Measurements from ENCODE around the gene PI4KB.

PI4KB gene

DNA sequence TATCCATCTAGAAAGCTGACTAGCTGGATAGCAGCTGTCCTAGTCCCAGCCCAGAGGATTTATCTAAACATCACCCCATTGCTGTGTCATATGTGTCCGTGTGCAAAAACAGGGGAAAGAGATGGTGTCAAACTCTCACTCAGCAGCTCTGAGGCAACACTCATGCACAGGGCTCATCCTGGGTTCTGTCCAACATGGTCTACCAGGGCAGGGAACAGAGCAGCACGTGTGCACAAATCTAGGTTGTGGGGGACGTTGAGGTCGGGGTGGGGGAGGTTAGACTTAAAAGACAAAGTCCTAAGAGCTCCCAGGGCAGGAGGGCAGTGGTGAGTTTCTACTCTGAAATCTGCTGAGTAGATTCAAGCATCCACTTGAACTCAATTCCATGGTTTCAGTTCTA lies 16.2 kb downstream of the PI4KB start:
- no peak for DNase-seq

DNA sequence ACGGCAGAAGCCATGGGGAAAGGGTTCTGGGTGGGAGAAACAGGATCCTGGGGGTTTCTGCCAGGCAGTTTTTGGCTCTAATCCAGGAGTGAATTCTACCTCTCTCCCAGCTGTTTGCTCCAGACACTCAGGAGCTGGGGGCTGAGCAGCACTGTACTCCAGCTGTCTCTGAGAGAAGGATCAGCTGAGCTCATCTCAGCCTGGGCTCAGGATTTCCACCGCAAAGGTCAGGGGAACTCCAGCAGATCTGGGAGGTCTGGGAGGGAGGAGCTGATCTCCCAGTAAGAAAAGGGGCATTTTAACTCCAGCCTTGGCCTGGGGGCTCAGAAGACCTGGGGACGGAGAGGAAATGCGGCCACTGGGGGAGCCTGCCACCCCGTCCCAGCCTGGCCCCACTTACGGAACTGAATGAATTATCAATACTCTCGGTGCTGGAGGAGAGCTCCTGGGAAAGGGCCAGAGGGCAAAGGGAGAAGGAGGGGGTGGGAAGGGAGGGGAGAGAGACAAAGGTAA lies 17.3 kb downstream of the PI4KB start:
- DNase-seq = no peak

DNA sequence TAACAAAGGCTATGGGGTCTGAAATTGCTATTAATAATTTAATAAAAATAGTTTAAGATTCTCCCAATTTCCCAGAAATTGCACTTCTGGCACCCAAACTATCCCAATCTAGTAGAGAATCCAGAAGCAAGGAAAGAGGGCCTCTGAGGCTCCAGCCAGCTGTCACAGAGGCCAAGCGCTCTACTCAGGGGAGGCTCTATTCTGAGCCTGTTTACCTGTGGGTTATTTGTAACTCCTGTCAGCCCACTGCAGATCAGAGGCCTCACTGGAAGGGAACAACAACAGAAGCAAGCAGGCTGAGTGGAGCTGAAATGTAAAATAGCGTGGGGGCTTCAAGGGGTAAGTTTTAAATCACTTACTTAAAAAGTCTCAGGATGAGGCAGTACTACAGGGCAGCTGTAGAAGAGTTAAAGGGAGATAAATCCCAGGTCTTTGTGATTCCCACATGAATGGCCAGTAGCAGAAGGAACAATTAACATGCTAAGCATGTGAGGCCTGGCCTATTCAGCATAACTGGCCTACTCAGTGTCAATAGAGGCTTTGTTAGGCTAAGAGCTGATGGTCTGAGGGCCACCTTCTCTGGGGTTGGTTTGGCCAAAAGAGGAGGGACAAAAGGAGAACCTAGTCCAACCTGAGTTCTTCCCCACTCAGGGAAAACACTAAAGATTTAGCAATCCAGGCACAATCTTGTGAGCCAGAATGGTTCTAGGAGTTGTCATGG lies 32.3 kb downstream of the PI4KB start:
- DNase-seq = no peak

DNA sequence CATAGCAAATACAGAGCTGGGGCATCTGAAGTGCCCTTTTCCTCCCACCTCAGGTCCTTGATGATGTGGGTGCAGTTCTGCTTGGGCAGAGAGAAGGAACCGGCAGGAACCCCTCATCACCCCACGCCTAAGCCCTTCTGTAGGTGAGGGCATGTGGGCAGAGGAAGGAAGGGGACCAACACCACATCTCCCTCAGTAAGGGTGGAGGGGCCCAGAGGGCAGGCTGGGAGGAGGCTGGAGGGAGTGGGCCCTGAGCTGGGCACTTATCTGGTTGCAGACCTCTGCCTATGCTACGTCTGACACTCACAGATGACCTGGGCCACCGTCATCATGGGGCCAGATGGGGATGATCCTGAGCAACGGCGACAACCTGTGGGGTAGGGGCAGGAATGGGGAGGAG lies 34.1 kb downstream of the PI4KB start:
- DNase-seq = no peak

DNA sequence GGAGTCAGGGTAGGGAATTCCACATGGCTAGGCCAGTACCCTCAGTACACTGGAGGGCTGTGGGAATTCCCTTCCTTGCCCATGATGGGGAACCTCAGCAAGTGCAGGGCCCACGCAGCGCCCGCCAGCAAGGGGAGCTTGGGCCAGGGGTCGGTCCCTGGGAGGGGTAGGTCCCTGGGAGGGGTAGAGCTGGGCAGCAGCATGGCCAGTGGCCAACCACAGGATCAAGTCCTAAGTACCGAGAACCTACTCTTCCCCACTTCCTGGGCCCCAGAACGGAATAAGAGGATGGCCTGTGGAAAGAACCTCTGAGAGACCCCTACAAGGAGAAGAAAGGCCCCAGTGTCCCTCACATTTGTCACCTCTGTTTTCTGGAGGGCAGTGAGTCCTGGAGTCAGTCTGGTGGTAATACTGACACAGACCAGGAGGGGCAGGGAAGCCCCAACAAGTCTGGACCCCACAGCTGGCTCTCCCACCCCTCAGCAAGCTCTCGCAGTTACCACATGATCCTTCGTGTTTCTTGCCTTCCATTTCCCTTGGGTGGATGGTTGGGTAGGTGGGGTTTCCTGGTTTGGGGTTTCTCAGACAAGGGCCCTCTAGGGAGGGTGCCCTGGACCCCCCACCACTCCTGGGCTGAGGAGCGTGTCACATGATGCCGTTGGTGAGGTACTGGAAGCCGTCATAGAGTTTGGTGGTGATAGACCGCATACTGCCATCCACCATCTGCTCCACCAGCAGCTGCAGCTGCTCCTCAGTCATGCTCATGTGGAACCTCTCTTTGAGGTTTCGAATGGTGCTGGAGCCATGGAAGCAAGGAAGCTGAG lies 34.8 kb downstream of the PI4KB start:
- DNase-seq = no peak

DNA sequence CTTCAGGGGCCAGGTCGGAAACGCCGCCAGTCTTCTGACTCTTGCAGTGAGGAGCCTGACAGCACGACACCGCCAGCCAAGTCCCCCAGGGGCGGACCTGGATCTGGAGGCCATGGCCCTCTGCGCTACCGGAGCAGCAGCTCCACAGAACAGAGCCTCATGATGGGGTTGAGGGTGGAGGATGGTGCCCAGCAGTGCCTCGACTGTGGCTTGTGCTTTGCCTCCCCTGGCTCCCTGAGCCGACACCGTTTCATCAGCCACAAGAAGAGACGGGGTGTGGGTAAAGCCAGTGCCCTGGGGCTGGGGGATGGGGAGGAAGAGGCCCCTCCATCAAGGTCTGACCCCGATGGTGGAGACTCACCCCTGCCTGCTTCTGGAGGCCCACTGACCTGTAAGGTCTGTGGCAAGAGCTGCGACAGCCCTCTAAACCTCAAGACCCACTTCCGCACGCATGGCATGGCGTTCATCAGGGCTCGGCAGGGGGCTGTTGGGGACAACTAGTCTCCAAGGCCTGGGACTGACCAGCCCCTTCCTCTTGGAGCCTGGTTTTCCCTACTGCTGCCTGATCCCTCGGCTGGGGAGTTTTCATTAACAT lies 36.4 kb downstream of the PI4KB start:
- DNase-seq = no peak

DNA sequence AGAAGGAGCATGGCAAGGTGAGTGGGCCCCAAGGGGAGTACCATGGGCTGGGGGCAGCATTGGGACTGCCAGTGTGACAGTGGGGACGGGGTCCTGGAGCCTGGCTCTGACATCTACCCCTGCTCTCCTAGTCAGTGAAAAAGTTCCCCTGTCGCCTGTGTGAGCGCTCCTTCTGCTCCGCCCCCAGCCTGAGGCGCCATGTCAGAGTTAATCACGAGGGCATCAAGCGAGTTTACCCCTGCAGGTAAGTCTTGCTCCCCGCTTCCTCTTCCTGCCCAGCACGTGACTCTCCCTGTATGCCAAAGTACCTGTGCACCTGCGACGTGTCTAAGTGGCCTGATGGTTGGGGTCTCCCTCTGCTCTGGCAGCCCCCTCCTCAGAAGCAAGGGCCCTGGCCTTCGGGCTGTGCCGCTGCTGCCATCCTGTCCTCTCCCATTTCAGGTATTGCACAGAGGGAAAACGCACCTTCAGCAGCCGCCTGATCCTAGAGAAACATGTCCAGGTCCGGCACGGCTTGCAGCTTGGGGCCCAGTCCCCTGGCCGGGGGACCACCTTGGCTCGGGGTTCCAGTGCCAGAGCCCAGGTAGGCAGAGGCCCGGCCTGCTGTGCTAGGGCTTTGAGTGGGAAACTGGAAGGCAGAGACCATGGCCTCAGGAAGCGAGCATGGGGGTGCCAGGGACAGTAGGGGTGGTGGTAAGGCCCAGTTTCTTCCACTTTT lies 37.1 kb downstream of the PI4KB start:
- DNase-seq = no peak

DNA sequence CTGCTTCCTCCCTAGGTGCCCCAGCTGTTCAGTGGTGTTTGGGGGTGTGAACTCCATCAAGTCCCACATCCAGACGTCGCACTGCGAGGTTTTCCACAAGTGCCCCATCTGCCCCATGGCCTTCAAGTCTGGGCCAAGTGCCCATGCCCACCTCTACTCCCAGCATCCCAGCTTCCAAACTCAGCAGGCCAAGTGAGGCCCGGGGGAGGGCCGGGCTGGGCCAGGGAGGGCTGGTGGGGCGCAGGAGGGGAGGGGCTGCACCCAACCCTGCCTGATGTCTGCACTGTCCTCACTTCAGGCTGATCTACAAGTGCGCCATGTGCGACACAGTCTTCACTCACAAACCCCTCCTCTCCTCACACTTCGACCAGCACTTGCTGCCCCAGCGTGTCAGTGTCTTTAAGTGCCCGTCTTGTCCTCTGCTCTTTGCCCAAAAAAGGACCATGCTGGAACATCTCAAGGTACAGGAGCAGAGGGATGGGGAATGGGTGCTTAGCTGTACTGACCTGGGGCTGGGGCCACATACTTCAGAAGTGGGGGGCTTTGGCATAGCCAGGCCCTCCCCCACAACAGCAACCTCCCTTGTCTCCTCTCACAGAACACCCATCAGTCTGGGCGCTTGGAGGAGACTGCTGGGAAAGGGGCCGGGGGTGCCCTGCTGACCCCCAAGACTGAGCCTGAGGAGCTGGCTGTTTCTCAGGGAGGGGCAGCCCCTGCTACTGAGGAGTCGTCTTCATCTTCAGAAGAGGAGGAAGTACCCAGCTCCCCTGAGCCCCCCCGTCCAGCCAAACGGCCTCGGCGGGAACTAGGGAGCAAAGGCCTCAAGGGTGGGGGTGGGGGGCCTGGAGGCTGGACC lies 37.9 kb downstream of the PI4KB start:
- no peak for DNase-seq

DNA sequence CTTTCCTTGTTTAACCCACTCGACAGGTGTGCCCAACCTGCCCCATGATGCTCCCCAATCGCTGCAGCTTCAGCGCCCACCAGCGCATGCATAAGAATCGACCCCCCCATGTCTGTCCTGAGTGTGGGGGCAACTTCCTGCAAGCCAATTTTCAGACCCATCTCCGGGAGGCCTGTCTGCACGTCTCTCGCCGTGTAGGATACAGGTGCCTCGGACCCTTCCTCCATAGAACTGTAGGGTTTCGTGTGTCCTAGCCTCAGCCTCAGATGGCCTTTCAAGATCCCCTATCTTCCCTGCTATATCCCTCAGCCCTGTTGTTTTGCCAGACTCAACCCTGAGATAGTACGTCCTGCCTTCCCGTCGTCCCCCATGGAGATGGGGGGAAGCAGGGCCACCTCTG lies 38.7 kb downstream of the PI4KB start:
- no peak for DNase-seq

DNA sequence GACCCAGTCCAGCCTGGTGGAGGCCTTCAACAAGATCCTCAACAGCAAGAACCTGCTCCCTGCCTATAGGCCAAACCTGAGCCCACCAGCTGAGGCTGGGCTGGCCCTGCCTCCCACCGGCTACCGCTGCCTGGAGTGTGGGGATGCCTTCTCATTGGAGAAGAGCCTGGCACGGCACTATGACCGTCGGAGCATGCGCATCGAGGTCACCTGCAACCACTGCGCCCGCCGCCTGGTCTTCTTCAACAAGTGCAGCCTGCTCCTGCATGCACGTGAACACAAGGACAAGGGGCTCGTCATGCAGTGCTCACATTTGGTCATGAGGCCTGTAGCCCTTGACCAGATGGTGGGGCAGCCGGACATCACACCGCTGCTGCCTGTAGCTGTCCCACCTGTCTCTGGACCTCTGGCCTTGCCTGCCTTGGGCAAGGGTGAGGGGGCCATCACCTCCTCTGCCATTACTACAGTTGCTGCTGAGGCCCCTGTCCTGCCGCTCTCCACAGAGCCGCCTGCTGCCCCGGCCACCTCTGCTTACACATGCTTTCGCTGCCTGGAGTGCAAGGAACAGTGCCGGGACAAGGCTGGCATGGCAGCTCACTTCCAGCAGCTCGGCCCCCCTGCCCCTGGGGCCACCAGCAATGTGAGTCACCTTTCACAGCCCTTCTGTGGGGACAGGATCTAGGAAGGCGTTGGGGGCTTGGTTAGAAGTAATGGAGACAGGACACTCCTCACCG lies 39.3 kb downstream of the PI4KB start:
- DNase-seq = no peak

DNA sequence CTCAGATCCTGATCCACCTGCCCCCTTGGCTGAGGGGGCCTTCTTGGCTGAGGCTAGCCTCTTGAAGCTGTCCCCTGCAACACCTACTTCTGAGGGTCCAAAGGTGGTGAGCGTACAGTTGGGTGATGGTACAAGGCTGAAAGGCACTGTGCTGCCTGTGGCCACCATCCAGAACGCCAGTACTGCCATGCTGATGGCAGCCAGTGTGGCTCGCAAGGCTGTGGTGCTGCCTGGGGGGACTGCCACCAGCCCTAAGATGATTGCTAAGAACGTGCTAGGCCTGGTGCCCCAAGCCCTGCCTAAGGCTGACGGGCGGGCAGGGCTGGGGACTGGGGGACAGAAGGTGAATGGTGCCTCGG lies 39.9 kb downstream of the PI4KB start:
- DNase-seq = no peak

DNA sequence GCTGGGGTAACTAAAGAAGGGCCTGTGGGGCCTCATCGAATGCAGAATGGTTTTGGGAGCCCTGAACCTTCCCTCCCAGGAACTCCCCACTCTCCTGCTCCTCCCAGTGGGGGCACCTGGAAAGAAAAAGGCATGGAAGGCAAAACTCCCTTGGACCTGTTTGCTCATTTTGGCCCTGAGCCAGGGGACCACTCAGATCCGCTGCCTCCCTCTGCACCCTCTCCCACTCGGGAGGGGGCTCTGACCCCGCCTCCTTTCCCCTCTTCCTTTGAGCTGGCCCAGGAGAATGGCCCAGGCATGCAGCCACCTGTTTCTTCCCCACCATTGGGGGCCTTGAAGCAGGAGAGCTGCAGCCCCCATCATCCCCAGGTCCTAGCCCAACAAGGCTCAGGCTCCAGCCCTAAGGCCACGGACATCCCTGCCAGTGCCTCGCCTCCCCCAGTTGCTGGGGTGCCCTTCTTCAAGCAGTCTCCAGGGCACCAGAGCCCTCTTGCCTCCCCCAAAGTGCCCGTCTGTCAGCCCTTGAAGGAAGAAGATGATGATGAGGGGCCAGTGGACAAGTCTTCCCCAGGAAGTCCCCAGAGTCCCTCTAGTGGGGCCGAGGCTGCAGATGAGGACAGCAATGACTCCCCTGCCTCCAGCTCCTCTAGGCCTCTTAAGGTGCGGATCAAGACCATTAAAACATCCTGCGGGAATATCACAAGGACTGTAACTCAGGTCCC lies 40.4 kb downstream of the PI4KB start:
- DNase-seq = no peak

DNA sequence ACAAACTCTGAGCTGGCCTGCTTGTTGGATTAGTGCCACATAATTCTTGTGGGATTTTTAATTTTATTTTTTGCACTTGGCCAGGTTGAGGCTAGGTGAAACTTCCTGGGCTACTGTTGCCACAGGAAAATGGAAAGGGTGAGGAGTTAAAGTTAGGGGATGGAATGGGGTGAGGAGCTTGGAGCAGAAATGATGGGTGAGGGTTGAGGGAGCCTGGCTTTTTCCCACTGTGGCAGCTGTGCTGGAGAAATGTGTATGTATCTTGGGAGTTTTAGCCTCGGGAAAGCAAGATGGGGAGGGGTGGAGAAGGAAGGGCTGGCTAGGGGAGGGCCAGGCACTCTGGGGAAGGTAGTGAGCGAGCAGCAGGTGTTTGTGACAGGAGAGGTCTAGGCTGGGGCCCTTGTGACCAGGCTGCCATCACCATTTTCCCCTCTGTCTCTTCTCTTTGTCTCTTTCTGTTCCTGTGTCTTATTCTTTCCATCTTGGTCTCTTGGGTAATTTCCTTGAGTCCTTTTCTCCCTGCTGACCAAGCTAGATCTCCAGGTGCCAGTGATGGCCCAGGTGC lies 43.1 kb downstream of the PI4KB start:
- no peak for DNase-seq

DNA sequence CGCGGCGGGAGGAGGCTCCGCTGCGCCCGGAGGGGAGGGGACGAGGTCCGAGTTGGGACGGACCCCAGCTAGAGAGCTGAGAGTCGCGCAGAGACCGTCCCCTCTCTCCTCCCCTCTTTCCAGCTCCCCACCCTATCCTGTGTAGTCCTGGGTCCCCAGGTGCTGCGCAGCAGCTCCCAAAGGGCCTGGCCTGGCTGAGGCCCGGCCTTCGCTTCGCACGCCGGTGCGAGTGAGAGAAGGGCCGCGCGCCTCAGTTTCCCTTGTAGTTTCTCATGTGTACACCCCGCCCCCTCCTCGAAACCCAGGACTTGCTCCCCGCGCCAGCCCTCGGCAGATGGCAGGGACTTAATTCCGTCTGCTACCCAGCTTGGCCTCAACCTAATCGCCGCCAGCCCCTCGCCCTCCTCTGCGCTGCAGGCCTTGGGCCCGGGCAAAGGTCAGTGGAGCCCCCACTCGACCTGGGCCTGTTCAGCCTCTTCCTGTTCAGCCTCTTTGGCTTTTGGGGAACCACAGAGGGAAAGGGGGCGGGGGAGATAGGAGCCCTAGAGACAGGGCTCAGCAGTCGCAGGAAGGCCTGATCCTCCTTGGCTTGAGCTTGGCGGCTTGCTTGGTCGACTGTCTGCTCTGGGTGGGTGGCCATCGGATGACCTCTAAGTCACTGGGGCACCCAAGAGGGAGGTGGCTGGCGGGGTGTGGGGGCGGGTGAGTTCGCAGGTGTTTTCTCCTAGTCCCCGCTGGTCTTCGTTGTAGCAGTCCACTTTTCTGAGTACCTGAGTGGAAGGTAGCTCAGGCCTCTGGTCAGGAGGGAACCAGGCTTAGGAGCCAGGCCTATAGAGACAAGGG lies 44.1 kb downstream of the PI4KB start:
- DNase-seq = peak; percentile 29

DNA sequence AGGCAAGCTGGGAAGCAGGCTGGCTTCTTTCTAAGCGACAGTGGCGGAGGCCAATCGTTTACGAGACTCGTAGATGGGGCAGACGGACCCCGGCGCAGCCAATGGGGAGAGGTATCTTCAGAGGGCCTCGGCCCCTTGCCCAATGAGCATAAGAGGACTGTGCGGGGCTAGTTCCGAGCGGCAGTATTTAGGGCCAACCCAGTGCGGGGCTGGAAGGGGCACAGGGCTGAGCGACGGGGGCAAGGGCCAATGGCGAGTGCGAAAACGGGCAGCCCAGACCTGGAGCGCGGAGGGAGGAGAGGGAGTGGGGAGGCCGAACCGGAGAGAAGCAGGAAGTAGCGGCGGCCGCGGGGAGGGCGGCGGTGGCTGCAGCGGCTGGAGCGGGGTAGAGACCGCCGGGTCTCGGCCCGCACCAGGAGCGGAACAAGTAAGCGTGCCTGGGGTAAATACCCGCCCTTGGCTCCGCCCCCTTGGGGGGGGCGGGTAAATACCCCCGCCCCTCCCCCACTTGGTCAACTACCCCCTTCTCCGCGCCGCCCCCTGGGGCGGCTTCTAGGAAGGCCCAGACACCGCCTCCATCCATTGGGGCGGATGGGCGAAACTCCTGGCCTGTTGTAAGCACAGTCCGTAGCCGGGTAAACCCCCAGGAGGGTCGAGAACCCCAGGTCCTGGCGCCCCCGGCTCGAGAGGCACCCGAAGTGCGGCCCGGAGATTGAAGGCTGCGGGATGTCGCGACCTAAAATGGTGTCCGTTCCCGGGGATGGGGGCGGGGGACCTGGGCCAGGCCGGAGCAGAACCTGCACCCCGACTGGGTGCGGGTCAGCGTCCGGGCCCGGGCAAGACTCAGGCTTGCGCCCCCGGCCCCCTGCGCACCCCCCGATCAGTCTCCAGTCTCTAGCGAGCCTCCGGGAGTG lies 45.0 kb downstream of the PI4KB start, which contains the start of gene ZNF687:
ZNF687 (plus strand) TSS at position 331 of the 914 bp plus-strand sequence. CDS start 3,993 bp downstream, outside the sequence.
- peak; percentile 99 for DNase-seq

DNA sequence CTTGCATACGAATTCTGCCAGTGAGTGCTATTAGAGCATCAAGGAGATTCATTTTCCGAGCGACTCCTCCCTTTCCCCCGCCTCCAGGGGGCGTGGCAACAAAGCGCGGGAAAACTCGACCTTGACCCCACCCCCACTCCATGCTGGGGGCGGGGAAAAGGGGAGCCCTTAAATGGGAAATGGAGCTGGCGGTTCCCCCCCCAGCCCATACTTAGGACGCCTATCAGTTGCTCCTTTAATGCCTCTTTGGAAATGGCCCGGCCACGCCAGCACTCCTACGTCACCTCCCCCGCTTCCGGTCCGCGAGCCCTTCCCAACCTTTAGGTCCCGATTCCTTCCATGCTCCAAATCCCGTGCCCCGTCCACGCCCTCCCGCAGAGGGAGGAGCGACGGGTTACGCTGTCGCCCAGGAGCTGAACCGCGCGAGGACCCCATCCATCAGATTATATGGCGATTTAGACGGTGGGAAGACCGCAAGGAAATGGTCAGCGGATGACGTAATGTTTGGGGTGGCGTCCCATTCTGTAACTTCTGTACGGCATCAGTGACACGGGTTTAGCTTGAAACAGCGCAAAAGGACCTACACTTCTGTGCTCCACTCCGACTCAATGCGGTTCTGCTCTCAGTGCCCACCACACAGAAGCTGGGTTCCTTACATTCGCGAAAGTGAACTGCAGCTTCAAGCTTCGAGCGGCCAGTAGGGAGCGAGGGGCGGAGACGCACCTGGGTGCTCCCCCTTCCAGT lies 45.8 kb downstream of the PI4KB start:
- peak; percentile 97 for DNase-seq

DNA sequence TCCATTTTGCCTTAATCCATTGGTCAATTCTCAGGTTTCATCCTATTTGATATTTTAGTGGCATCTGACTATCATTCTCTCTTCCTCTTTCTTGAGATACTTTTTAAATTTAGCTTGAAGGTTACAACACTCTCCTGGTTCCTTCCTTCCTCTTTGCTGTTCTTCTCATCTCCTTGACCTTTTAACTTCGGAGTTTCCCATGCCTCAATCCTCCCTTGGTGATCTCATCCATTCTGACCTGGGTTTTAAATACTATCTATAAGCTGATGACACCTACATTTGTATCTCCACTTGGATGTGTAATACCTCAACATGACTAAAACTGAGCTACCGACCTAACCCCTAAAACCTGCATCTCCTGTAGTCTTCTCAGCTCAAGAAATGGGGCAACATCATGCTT lies 50.0 kb downstream of the PI4KB start:
- no peak for DNase-seq
